SK-N-MC (cell line): Measurements from ENCODE around the gene ADCY7.

Source experiments
- DNase-seq: peaks from one replicate; pipeline ENCODE4 v3.0.0-alpha.2; 2011; ENCODE audit warnings: low read depth, low spot score
- H3K27ac ChIP-seq: fragments of 200-600 bp; sonication (generic); 2 replicates; pipeline ENCODE4 v1.5.1; 2016; ENCODE audit warnings: mixed run types
- H3K36me3 ChIP-seq: fragments of 200-600 bp; sonication (generic); 2 replicates; pipeline ENCODE4 v1.6.1; 2017; ENCODE audit warnings: antibody characterized with exemption, low read length, mixed read lengths; ENCODE audit not compliant: insufficient read depth
- H3K4me3 ChIP-seq: fragments of 200-600 bp; sonication (generic); 2 replicates; pipeline ENCODE4 v1.5.1; 2016
- H3K9ac ChIP-seq: fragments of 200-600 bp; sonication (generic); 2 replicates; pipeline ENCODE4 v1.8.0; 2017; ENCODE audit warnings: mixed run types, mixed read lengths; ENCODE audit not compliant: insufficient read length
- H3K9me3 ChIP-seq: fragments of 200-600 bp; sonication (generic); 2 replicates; pipeline ENCODE4 v1.6.1; 2017; ENCODE audit warnings: low read depth, mild to moderate bottlenecking, antibody characterized with exemption, low read length, moderate library complexity, mixed read lengths
- EZH2 ChIP-seq: fragments of 200-600 bp; sonication (generic); IDR thresholded peaks from one replicate; pipeline ENCODE4 v1.6.1; 2017; ENCODE audit warnings: antibody characterized with exemption
- FOXP2 ChIP-seq: optimal IDR thresholded peaks from 2 replicates; pipeline ENCODE3; 2011; ENCODE audit warnings: mild to moderate bottlenecking, moderate library complexity; ENCODE audit not compliant: insufficient read depth; ENCODE audit errors: extremely low read length, control extremely low read depth
- POLR2AphosphoS5 ChIP-seq: IDR thresholded peaks from 2 replicates; pipeline ENCODE4 v1.6.1; 2012; ENCODE audit warnings: mild to moderate bottlenecking, low read depth, low read length, borderline replicate concordance

ADCY7 gene

DNA sequence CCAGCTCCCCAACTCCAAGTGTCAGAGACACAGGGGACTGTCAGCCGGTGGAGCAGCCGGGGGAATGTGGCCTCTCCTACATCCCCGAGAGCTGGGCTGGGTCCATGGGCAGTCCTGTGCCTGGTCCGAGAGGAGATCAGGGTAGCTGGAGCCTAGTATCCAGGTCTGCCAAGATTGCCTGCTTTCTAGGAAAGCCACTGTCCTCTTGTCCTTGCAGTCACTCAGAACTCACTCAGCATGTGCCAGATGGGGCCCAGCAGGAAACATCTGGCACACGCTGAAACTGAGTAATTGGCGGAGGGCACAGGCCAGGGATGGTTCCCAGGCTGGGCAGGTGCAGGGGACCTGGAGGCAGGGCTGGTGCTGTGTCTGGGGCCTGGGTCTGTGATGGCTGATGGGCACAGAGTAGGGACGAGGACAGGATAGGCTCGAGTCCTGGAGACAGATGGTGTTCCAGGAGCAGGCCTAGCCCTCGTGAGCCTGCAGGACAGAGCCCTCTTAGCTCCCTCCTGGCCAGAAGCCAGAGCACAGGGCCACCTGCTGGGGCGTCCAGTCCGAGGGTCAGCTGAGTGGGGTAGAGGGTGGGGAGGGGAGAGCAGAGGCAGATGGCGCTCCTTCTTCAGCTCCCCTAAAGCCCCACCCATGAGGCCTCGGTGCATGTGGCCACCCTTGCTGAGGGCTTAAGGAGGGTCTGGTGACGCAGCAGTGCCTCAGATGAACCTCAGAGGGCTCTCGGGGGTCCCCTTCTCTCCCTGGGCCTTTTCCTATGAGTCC lies 31.1 kb downstream of the ADCY7 start:
- no peak overlapping the region for H3K9ac ChIP-seq
- no peaks in the 10 kb centered on the region for H3K36me3 ChIP-seq
- H3K9me3 ChIP-seq, result no peaks in the 10 kb centered on the region
- no peak overlapping the region for H3K27ac ChIP-seq
- no peak for TF ChIP-seq FOXP2
- TF ChIP-seq POLR2AphosphoS5, result no peak
- no peak for TF ChIP-seq EZH2
- no peak overlapping the region for H3K4me3 ChIP-seq
- no peak for DNase-seq

DNA sequence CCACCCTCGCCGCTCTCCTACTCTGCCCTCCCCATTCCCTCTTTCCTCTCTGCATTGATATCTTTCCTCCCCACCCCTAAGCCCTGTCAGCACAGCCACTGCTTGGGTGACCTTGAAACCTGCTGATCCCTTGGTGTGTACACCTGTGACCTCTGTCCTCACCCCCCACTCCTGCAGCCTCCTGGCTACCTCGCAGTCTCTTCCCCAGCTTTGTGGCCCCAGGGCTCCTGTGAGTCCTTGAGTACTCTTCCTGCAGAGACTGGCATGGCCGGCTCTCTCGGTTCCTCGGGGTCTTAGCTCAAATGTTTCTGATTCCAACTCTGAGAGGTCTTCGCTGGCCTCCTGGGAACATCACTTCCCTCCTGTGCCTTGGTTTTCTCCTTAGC lies 31.7 kb downstream of the ADCY7 start:
- Histone ChIP-seq H3K9me3 (no peaks in the 10 kb centered on the region), H3K4me3 (no peak overlapping the region), H3K9ac (no peak overlapping the region), H3K27ac (no peak overlapping the region), H3K36me3 (no peaks in the 10 kb centered on the region)
- DNase-seq, result no peak
- TF ChIP-seq EZH2 (no peak), POLR2AphosphoS5 (no peak), FOXP2 (no peak)

- Histone ChIP-seq H3K4me3 (no peak overlapping the region), H3K9me3 (no peaks in the 10 kb centered on the region), H3K36me3 (no peaks in the 10 kb centered on the region), H3K27ac (no peak overlapping the region), H3K9ac (no peak overlapping the region)
- TF ChIP-seq POLR2AphosphoS5, result no peak
- TF ChIP-seq EZH2, result no peak
- no peak for DNase-seq
Observed at GRCh38 chr16:50298591-50299507, 32.5 kb downstream of the ADCY7 start.

GRCh38 chr16:50299508-50300105 lies 33.3 kb downstream of the ADCY7 start:
- Histone ChIP-seq H3K36me3 (no peaks in the 10 kb centered on the region), H3K27ac (no peak overlapping the region), H3K9ac (no peak overlapping the region), H3K9me3 (no peaks in the 10 kb centered on the region), H3K4me3 (no peak overlapping the region)
- no peak for TF ChIP-seq FOXP2
- TF ChIP-seq POLR2AphosphoS5, result no peak
- TF ChIP-seq EZH2, result no peak
- DNase-seq, result no peak

- Histone ChIP-seq H3K27ac (no peak overlapping the region), H3K9ac (no peak overlapping the region), H3K9me3 (no peaks in the 10 kb centered on the region), H3K4me3 (no peak overlapping the region), H3K36me3 (no peaks in the 10 kb centered on the region)
- no peak for DNase-seq
- TF ChIP-seq EZH2 (no peak), POLR2AphosphoS5 (no peak), FOXP2 (no peak)
Observed at GRCh38 chr16:50300942-50301625, 34.7 kb downstream of the ADCY7 start.

GRCh38 chr16:50301626-50302471 lies 35.5 kb downstream of the ADCY7 start:
- no peak overlapping the region for H3K27ac ChIP-seq
- no peak for TF ChIP-seq FOXP2
- no peak overlapping the region for H3K9ac ChIP-seq
- H3K4me3 ChIP-seq, result no peak overlapping the region
- no peaks in the 10 kb centered on the region for H3K9me3 ChIP-seq
- no peaks in the 10 kb centered on the region for H3K36me3 ChIP-seq
- no peak for DNase-seq

DNA sequence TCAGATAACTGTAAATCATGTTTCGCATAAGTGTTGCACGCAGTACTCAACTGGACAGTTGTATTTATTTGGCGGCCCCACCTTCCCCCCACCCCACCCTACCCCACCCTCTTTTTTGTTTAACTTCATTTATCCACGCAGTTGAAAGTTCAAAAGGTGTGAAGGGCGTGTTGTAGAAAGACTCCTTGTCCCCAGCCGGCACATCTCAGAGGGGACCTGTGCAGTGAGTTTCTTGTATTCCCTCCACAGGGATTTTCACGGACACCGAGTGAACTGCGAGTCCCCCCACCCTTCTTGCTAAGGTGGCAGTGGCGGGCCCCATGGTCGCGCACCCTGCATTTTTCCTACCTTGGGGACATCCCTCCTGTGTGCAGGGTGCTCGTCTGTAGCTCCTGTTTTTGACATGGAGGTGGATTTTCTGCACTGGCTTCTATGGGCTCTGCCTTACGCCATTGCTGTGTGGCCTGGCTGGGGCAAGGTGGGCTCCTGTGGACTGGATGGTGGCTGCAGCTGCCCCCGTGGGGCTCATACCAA lies 36.2 kb downstream of the ADCY7 start:
- no peak for TF ChIP-seq EZH2
- TF ChIP-seq FOXP2, result no peak
- TF ChIP-seq POLR2AphosphoS5, result no peak
- no peaks in the 10 kb centered on the region for H3K36me3 ChIP-seq
- H3K27ac ChIP-seq, result no peak overlapping the region
- no peak overlapping the region for H3K9ac ChIP-seq
- H3K9me3 ChIP-seq, result no peaks in the 10 kb centered on the region
- no peak for DNase-seq
- no peak overlapping the region for H3K4me3 ChIP-seq
